H9 (cell line): ENCODE results near the gene TPBG. TPM values are rescaled to one million over a fixed set of nuclear protein-coding genes. Genes with fewer than 3 reads are reported as not detected.

Source experiments
- DNase-seq: peaks from one replicate; pipeline ENCODE4 v3.0.0-alpha.2; 2017
- H2AFZ ChIP-seq: one replicate; pipeline ENCODE4 v1.6.1; 2013; ENCODE audit warnings: mild to moderate bottlenecking, low read length, control low read depth, moderate library complexity
- H2AK5ac ChIP-seq: 2 replicates; pipeline ENCODE4 v1.6.1; 2013; ENCODE audit warnings: low read length, control low read depth, mixed read lengths; ENCODE audit not compliant: insufficient read length
- H2BK120ac ChIP-seq: one replicate; pipeline ENCODE4 v1.6.1; 2013; ENCODE audit warnings: low read depth, mild to moderate bottlenecking, low read length, control low read depth, inconsistent platforms; ENCODE audit not compliant: poor library complexity, severe bottlenecking
- H2BK12ac ChIP-seq: 2 replicates; pipeline ENCODE4 v1.6.1; 2013; ENCODE audit warnings: low read length, control low read depth, mixed read lengths, low read depth; ENCODE audit not compliant: insufficient read length
- H2BK15ac ChIP-seq: 2 replicates; pipeline ENCODE4 v1.6.1; 2013; ENCODE audit warnings: low read depth, low read length, control low read depth
- H2BK20ac ChIP-seq: one replicate; pipeline ENCODE4 v1.6.1; 2013; ENCODE audit warnings: low read depth, mild to moderate bottlenecking, low read length, control low read depth, inconsistent platforms; ENCODE audit not compliant: poor library complexity, severe bottlenecking
- H2BK5ac ChIP-seq: 2 replicates; pipeline ENCODE4 v1.6.1; 2013; ENCODE audit warnings: low read length, control low read depth, mixed read lengths; ENCODE audit not compliant: insufficient read length
- H3K14ac ChIP-seq: 2 replicates; pipeline ENCODE4 v1.6.1; 2013; ENCODE audit warnings: low read length, control low read depth; ENCODE audit not compliant: insufficient read depth
- H3K18ac ChIP-seq: 2 replicates; pipeline ENCODE4 v1.6.1; 2013; ENCODE audit warnings: low read depth, mild to moderate bottlenecking, mixed read lengths, low read length, control low read depth; ENCODE audit not compliant: insufficient read length
- H3K23ac ChIP-seq: 2 replicates; pipeline ENCODE4 v1.6.1; 2013; ENCODE audit warnings: low read length, control low read depth, mixed read lengths, low read depth; ENCODE audit not compliant: insufficient read length
- H3K23me2 ChIP-seq: 2 replicates; pipeline ENCODE4 v1.6.1; 2013; ENCODE audit warnings: low read depth, mild to moderate bottlenecking, mixed read lengths, low read length, control low read depth; ENCODE audit not compliant: insufficient read length, poor library complexity, severe bottlenecking
- H3K27ac ChIP-seq: 2 replicates; pipeline ENCODE4 v1.5.1; 2013; ENCODE audit warnings: low read length, control low read depth, mixed read lengths, low read depth; ENCODE audit not compliant: insufficient read length
- H3K27me3 ChIP-seq: 2 replicates; pipeline ENCODE4 v1.6.1; 2013; ENCODE audit warnings: low read length, control low read depth, inconsistent platforms; ENCODE audit not compliant: insufficient read depth
- H3K4ac ChIP-seq: 2 replicates; pipeline ENCODE4 v1.6.1; 2013; ENCODE audit warnings: low read depth, mild to moderate bottlenecking, control low read depth, inconsistent platforms, low read length, moderate library complexity
- H3K4me1 ChIP-seq: 2 replicates; pipeline ENCODE4 v1.6.1; 2013; ENCODE audit warnings: low read length, control low read depth, inconsistent platforms; ENCODE audit not compliant: insufficient read depth
- H3K4me2 ChIP-seq: 2 replicates; pipeline ENCODE4 v1.6.1; 2013; ENCODE audit warnings: low read length, control low read depth, mixed read lengths; ENCODE audit not compliant: insufficient read length, insufficient read depth
- H3K56ac ChIP-seq: 2 replicates; pipeline ENCODE4 v1.6.1; 2013; ENCODE audit warnings: low read depth, mild to moderate bottlenecking, mixed read lengths, low read length, control low read depth; ENCODE audit not compliant: insufficient read length
- H3K79me1 ChIP-seq: 2 replicates; pipeline ENCODE4 v1.6.1; 2013; ENCODE audit warnings: low read depth, mild to moderate bottlenecking, moderate library complexity, low read length, control low read depth, inconsistent platforms; ENCODE audit not compliant: insufficient read depth, poor library complexity, severe bottlenecking
- H3K79me2 ChIP-seq: 2 replicates; pipeline ENCODE4 v1.6.1; 2013; ENCODE audit warnings: low read length, control low read depth, inconsistent platforms; ENCODE audit not compliant: insufficient read depth
- H3K9ac ChIP-seq: 2 replicates; pipeline ENCODE4 v1.6.1; 2013; ENCODE audit warnings: low read length, control low read depth, mixed read lengths; ENCODE audit not compliant: insufficient read length; ENCODE audit errors: extremely low read depth
- H3K9me3 ChIP-seq: one replicate; pipeline ENCODE4 v1.6.1; 2013; ENCODE audit warnings: low read depth, low read length, inconsistent platforms; ENCODE audit not compliant: control insufficient read depth
- H3T11ph ChIP-seq: one replicate; pipeline ENCODE4 v1.6.1; 2013; ENCODE audit warnings: mild to moderate bottlenecking, low read length, control low read depth, inconsistent platforms
- H4K20me1 ChIP-seq: one replicate; pipeline ENCODE4 v1.6.1; 2013; ENCODE audit not compliant: control insufficient read depth, insufficient read length, insufficient read depth
- H4K5ac ChIP-seq: 2 replicates; pipeline ENCODE4 v1.6.1; 2013; ENCODE audit warnings: low read depth, mild to moderate bottlenecking, mixed read lengths, low read length, control low read depth; ENCODE audit not compliant: insufficient read length
- H4K8ac ChIP-seq: replicated peaks from 2 replicates; pipeline ENCODE4 v1.6.1; 2013; ENCODE audit warnings: low read length, control low read depth, mixed read lengths, low read depth; ENCODE audit not compliant: insufficient read length
- H4K91ac ChIP-seq: 2 replicates; pipeline ENCODE4 v1.6.1; 2013; ENCODE audit warnings: low read depth, mild to moderate bottlenecking, moderate library complexity, mixed read lengths, low read length, control low read depth; ENCODE audit not compliant: insufficient read length
- H3K27ac Mint-ChIP-seq, 3 experiments: 2 replicates in 2 of 3; 3 replicates in 1 of 3; pipeline ENCODE4 v1.8.0; 2020 to 2021; ENCODE audit warnings: mixed read lengths in 3 of 3, mild to moderate bottlenecking in 1 of 3, moderate library complexity in 1 of 3
- H3K27me3 Mint-ChIP-seq: 2 replicates; pipeline ENCODE4 v1.8.0; 2021; ENCODE audit warnings: low read depth, mild to moderate bottlenecking, moderate library complexity, mixed read lengths
- H3K36me3 Mint-ChIP-seq, 3 experiments: 2 replicates in 2 of 3; 3 replicates in 1 of 3; pipeline ENCODE4 v1.8.0; 2020 to 2021; ENCODE audit warnings: low read depth in 3 of 3, mixed read lengths in 3 of 3; ENCODE audit not compliant: insufficient read depth in 1 of 3
- H3K4me1 Mint-ChIP-seq, 2 experiments: 2 replicates each; pipeline ENCODE4 v1.8.0; 2020; ENCODE audit warnings: mixed read lengths in 2 of 2
- H3K4me3 Mint-ChIP-seq, 2 experiments: 2 replicates in 1 of 2; 3 replicates in 1 of 2; pipeline ENCODE4 v1.8.0; 2020 to 2021; ENCODE audit warnings: mild to moderate bottlenecking in 2 of 2, mixed read lengths in 2 of 2, moderate library complexity in 1 of 2
- H3K9me3 Mint-ChIP-seq, 2 experiments: 2 replicates in 1 of 2; 3 replicates in 1 of 2; pipeline ENCODE4 v1.8.0; 2020; ENCODE audit warnings: mild to moderate bottlenecking in 2 of 2, mixed read lengths in 2 of 2, moderate library complexity in 1 of 2
- CTCF ChIP-seq: fragments of 200-600 bp; sonication (generic); conservative IDR thresholded peaks from 3 replicates; pipeline ENCODE4 v1.8.0; 2021; ENCODE audit warnings: antibody characterized with exemption, mild to moderate bottlenecking
- WGBS: extraction: QIAGEN DNeasy Blood & Tissue Kit; methylation state at CpG from one replicate; pipeline ENCODE4 v1.1.7; 2013; ENCODE audit warnings: missing lambda C conversion rate, low lambda C conversion rate, mixed read lengths; ENCODE audit not compliant: insufficient read length; ENCODE audit errors: extremely low coverage; 5-methylcytosine and 5-hydroxymethylcytosine counted together
- long read RNA-seq: library from polyadenylated mRNA; unstranded; transcript quantifications from one replicate; pipeline ENCODE4 v2.0.0, GENCODE V29; 2020
- total RNA-seq: library from RNA; stranded (reverse); gene quantifications from 2 replicates; pipeline ENCODE4 v1.2.1, GENCODE V29; 2021

TPBG gene
- 19.0 and 20.8 TPM in 2 replicates for total RNA-seq
- long read RNA-seq, full-length matches to known transcripts: 43 of 63 reads
- long read RNA-seq, partial matches to known transcripts: 0 of 63 reads
- long read RNA-seq, other reads (novel, unspliced or antisense): 20 of 63 reads

- H3K23ac ChIP-seq: no peak within 1 kb of the TSS
- H3K18ac ChIP-seq: peak within 1 kb of the TSS; percentile 51
- H3K27me3 ChIP-seq: no peaks in the 10 kb centered on the region
- no peak within 1 kb of the TSS for H4K5ac ChIP-seq
- no CpG with 5 or more reads among the region's 41 CpGs for WGBS
- peak within 1 kb of the TSS; percentile 12 for H3K27ac ChIP-seq
- H3K4me3 Mint-ChIP-seq: peak within 1 kb of the TSS; percentile 96 to 98
- peaks cover 11% of the 10 kb centered on the region for H3K23me2 ChIP-seq
- DNase-seq: peak; percentile 89
- H2AK5ac ChIP-seq: no peak within 1 kb of the TSS
- H3K27me3 Mint-ChIP-seq: peaks cover 11% of the 10 kb centered on the region
- H3K79me1 ChIP-seq: no peaks in the 10 kb centered on the region
- no peak within 1 kb of the TSS for H3T11ph ChIP-seq
- H3K4me1 ChIP-seq: peaks cover 4% of the 10 kb centered on the region; the same call in 1 of the 2 replicates
- H3K56ac ChIP-seq: no peak within 1 kb of the TSS
- H2BK5ac ChIP-seq: no peak within 1 kb of the TSS
- H4K20me1 ChIP-seq: no peaks in the 10 kb centered on the region
- no peak within 1 kb of the TSS for H4K8ac ChIP-seq
- H2BK12ac ChIP-seq: no peak within 1 kb of the TSS
- H3K4me1 Mint-ChIP-seq: peaks cover 22 to 27% of the 10 kb centered on the region in 2 experiments
- peak within 1 kb of the TSS; percentile 95 to 98 (median 96) for H3K27ac Mint-ChIP-seq
- H2BK120ac ChIP-seq: no peak within 1 kb of the TSS
- H3K4me2 ChIP-seq: peak within 1 kb of the TSS; percentile 88
- H2BK15ac ChIP-seq: no peak within 1 kb of the TSS
- H3K9ac ChIP-seq: peak within 1 kb of the TSS; percentile 64
- no peaks in the 10 kb centered on the region for H3K9me3 ChIP-seq
- no peak within 1 kb of the TSS for H3K4ac ChIP-seq
- H3K36me3 Mint-ChIP-seq: peaks cover 3 to 9% (median 7%) of the 10 kb centered on the region in 3 experiments; a peak in 5 of 7 replicates
- H2BK20ac ChIP-seq: no peak within 1 kb of the TSS
- TF ChIP-seq CTCF: peak; percentile 75
- no peak within 1 kb of the TSS for H4K91ac ChIP-seq
- H3K14ac ChIP-seq: peak within 1 kb of the TSS; percentile 64
- peak within 1 kb of the TSS; percentile 60 for H2AFZ ChIP-seq
- no peaks in the 10 kb centered on the region; the same call in 1 of the 2 replicates for H3K79me2 ChIP-seq
- no peaks in the 10 kb centered on the region for H3K9me3 Mint-ChIP-seq
Observed at GRCh38 chr6:82363428-82364086, at the start of gene TPBG. Gene TPBG (plus strand): TSS chr6:82363817. CDS start chr6:82364962, 1,145 bp downstream.
